Left lung (tissue), 10 donors: ENCODE measurements around the gene CHMP6. TPM values are rescaled to one million over a fixed set of nuclear protein-coding genes. Genes with fewer than 3 reads are reported as not detected.
A peak's percentile ranks its signal among the peaks of the same experiment; 100 is the strongest.

ENCODE experiments used
- ATAC-seq: fragments of 200-7000 bp; cut with Tn5 transposase; one replicate; pipeline ENCODE4 v1.9.1; 2020; ENCODE audit warnings: moderate library complexity
- DNase-seq, 4 donors: peaks; one replicate each; pipeline ENCODE4 v3.0.0-alpha.2; 2013 to 2020
- H3K27ac ChIP-seq, 2 donors: fragments of 200-600 bp; sonication (generic) in 1 of 2; one replicate each; pipeline versions ENCODE4 v1.5.0 to v1.8.0; 2020 to 2021
- H3K27me3 ChIP-seq, 2 donors: fragments of 200-600 bp; sonication (generic) in 1 of 2; one replicate each; pipeline versions ENCODE4 v1.5.0 to v1.8.0; 2020 to 2021
- H3K36me3 ChIP-seq, 2 donors: fragments of 200-600 bp; sonication (generic) in 1 of 2; one replicate each; pipeline versions ENCODE4 v1.5.0 to v1.8.0; 2020 to 2021
- H3K4me1 ChIP-seq, 2 donors: fragments of 200-600 bp; one replicate each; pipeline ENCODE4 v1.8.0; 2021
- H3K4me3 ChIP-seq, 2 donors: fragments of 200-600 bp; sonication (generic) in 1 of 2; one replicate each; pipeline versions ENCODE4 v1.5.0 to v1.8.0; 2020 to 2021; ENCODE audit warnings: mild to moderate bottlenecking in 1 of 2
- H3K9me3 ChIP-seq, 2 donors: fragments of 200-600 bp; sonication (generic) in 1 of 2; one replicate each; pipeline versions ENCODE4 v1.5.0 to v1.8.0; 2020 to 2021
- intact Hi-C, 2 donors: fragments of 100-400 bp; cut with DNase I; formaldehyde crosslinking; loops; one replicate each; pipeline versions ENCODE4 v1.11.2 to v1.14.2; 2022
- polyA plus RNA-seq, 6 donors: library from polyadenylated mRNA; unstranded; fragments of 120-200 nt; gene quantifications; one replicate each; pipeline ENCODE4 v1.2.1, GENCODE V29; 2013; ENCODE audit not compliant: insufficient read length in 6 of 6
- total RNA-seq, 2 donors: library from RNA; stranded (reverse); fragmentation: NEBNext Ultra II Directional; extraction: Animal tissue kit (Norgen Biotek cat#: 25700); gene quantifications; one replicate each; pipeline ENCODE4 v1.2.1, GENCODE V29; 2021
- TF ChIP-seq, protein P1 (sequence below), 2 donors: fragments of 200-600 bp; sonication (generic) in 1 of 2; IDR thresholded peaks; one replicate each; pipeline versions ENCODE4 v1.5.0 to v1.8.0; 2021; ENCODE audit warnings: antibody characterized with exemption in 2 of 2
- donor health status: DM: no; HTN: yes; CAD: no.
- donor health status: DM: no; HTN: no; CAD: no.

CHMP6 gene
- total and polyA plus RNA-seq, 8 donors: 24.1 to 32.7 (median 28.6) TPM

DNA sequence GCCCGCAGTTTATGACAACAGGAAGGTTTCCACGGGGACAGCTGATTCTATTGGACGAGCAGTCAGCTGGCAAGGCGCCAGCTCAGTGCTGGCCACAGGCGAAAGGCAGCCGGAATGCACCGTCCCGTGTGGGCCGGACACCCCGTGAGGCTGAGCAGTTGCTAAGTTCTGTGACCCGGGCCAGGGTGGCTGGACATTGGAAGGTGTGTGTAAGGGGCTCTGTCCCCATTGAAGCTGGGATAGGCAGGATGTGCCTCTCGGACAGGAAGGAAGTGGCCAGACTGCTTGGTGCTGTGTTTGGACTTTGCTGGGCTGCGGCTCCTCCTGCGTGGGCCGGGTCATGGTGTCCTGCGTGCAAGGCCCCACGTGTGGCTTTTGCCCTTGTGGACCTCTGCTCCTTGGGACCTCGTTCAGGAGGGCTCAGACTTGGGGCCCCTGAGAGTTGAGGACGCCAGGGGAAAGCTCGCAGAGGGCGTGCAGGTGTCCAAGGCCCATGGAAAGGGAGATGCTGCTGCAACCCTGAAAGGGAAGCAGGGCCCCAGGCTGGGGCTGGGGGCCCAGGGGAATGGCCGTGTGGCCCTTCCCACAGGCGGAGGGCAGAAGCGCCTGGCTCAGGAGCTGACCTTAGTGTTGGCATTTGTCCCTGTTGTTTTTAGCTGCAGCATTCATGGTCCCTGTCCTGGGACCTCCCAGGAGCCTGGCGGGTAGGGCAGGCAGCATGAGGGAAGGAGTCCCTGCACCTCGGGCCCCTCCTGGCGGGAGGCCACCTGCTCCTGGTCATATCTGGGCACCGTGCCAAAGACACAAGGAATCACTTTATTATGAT, 53.3 kb downstream of the CHMP6 start:
- TF ChIP-seq, protein P1, sequence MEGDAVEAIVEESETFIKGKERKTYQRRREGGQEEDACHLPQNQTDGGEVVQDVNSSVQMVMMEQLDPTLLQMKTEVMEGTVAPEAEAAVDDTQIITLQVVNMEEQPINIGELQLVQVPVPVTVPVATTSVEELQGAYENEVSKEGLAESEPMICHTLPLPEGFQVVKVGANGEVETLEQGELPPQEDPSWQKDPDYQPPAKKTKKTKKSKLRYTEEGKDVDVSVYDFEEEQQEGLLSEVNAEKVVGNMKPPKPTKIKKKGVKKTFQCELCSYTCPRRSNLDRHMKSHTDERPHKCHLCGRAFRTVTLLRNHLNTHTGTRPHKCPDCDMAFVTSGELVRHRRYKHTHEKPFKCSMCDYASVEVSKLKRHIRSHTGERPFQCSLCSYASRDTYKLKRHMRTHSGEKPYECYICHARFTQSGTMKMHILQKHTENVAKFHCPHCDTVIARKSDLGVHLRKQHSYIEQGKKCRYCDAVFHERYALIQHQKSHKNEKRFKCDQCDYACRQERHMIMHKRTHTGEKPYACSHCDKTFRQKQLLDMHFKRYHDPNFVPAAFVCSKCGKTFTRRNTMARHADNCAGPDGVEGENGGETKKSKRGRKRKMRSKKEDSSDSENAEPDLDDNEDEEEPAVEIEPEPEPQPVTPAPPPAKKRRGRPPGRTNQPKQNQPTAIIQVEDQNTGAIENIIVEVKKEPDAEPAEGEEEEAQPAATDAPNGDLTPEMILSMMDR (IDR thresholded peaks at IDR 0.05): no peak
- peaks cover 51 to 90% of the 10 kb centered on the region in 2 donors for H3K4me1 ChIP-seq
- intact Hi-C loops: no loop called here

DNA sequence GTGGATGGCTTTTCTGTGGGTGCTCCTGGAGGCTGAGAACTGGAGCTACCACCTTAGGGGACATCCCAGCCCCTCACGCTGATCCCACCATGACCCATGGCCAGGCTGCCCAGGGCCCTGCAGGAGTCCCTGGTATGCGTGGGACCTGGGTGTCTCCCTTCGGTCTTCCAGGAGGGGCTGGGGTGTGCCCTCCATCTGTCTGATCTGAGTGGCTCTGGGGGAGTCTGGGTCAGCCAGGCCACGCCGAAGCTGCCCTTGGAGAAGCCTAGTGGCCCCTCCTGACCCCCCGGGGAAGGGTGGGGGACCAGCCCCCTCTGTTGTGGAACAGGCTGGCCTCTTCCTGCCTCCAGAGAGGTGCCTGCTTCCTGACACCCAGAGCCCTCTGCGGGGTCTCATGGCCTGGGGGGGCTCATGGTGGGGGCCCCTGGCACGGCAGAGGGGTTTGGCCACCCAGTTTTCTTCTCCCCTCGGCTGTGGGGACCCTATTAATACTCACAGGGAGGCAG, 54.0 kb downstream of the CHMP6 start:
- H3K9me3 ChIP-seq: no peaks in the 10 kb centered on the region
- no peak overlapping the region for H3K4me3 ChIP-seq
- peaks cover 55 to 90% of the 10 kb centered on the region in 2 donors for H3K4me1 ChIP-seq
- H3K36me3 ChIP-seq: no peaks in the 10 kb centered on the region
- intact Hi-C loops: no loop called here
- H3K27me3 ChIP-seq: no peaks in the 10 kb centered on the region
- DNase-seq: no peak
- TF ChIP-seq, protein P1 (IDR thresholded peaks at IDR 0.05): no peak
- H3K27ac ChIP-seq: peak overlapping the region; percentile 78 to 80
- ATAC-seq: no peak

More for the DNA sequence above, 53.3 kb downstream of the CHMP6 start:
- Histone ChIP-seq H3K27ac (peak overlapping the region; percentile 78 to 80), H3K9me3 (no peaks in the 10 kb centered on the region), H3K27me3 (no peaks in the 10 kb centered on the region), H3K4me3 (no peak overlapping the region), H3K36me3 (no peaks in the 10 kb centered on the region)
- ATAC-seq (peak; percentile 11), DNase-seq (peak; percentile 68 to 93 (median 79))

DNA sequence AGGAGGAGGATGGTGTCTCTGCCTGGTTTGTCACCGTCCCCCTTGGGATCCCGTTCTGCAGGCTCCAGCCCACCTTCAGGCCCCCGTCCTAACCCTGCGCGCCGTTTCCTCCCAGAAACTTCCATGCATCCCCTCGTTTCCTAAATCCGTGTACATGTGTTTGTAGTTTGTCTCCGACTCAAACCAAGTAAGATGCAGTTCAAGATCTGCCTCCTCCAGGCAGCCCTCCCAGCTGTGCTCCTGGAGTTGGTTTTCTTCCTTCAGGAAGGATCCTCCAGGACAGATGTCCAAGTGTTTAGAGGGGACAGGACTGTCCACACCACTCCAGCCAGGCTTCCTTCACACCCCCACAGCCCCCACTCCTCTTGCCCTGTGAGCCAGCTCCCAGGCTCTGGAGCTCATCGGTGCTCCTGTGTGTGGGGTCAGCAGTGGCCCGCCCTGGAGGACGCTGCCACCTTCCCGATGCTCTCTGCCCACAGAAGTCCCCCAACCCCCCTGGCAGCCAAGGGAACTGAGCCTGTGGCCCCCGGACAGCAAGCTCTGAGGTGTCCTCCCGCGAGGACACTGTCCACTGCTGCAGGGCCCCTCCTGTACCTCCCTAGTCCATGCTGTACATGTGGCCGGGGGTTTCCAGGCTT, 54.6 kb downstream of the CHMP6 start:
- H3K27ac ChIP-seq: peak overlapping the region in 1 of 2 donors; percentile 78
- no peak for ATAC-seq
- DNase-seq: no peak
- no peaks in the 10 kb centered on the region for H3K27me3 ChIP-seq
- no peak overlapping the region for H3K4me3 ChIP-seq
- peaks cover 56 to 90% of the 10 kb centered on the region in 2 donors for H3K4me1 ChIP-seq
- no peaks in the 10 kb centered on the region for H3K9me3 ChIP-seq
- no peaks in the 10 kb centered on the region for H3K36me3 ChIP-seq
- intact Hi-C loops: no loop called here
- TF ChIP-seq, protein P1 (IDR thresholded peaks at IDR 0.05): no peak

DNA sequence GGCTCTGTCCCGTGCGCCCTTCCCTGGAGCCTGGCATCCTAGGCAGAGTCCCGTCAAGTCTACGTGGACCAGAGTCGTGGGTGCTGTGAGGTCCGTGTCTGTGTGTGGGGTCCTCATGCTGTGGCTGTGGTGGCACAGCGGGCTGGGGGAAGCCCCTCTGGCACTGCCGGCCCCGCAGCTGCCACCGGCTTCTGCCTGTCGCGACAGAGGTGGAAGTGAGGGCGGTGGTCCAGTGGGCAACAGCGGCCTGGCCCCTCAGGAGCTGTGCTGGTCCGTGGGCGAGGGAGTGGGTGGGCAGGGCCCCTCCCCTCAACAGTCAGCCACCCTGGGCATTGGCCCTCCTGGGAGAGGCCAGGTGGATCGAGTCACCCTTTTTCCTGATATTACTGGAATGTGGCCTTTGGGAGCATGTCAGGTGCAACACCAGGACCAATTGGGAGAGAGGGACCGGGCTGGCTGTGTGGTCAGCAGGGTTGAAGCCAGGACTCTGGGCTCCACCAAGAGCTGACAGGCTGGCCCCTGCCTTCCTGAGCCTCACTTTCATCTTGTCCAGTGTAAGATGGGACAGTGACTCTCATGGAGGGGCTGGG, 55.2 kb downstream of the CHMP6 start:
- Histone ChIP-seq H3K4me3 (no peak overlapping the region), H3K9me3 (no peaks in the 10 kb centered on the region), H3K36me3 (no peaks in the 10 kb centered on the region), H3K27me3 (no peaks in the 10 kb centered on the region), H3K27ac (peak overlapping the region in 1 of 2 donors; percentile 78), H3K4me1 (peaks cover 59 to 96% of the 10 kb centered on the region in 2 donors)
- DNase-seq (no peak), ATAC-seq (no peak)
- TF ChIP-seq, protein P1 (IDR thresholded peaks at IDR 0.05): no peak
- intact Hi-C loops: no loop called here
